ENCODE measurements around the gene SPZ1. TPM values are rescaled to one million over a fixed set of nuclear protein-coding genes. Genes with fewer than 3 reads are reported as not detected.

Gene SPZ1
- total and polyA plus RNA-seq, 2 of the 8 experiments (the other 6 are each of a cell fraction or from before 2014, with no cell fraction given), result not detected

DNA sequence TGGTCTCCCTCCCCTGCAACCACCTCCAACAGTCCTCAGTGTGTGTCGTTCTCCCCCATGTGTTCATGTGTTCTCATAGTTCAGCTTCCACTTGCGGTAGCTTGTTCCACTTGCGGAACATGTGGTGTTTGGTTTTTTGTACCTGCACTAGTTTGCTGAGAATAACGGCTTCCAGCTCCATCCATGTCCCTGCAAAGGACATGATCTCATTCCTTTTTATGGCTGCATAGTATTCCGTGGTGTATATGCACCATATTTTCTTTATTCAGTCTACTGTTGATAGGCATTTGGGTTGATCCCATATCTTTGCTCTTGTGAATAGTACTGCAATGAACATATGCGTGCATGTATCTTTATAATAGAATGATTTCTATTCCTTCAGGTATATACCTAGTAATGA lies 45.1 kb downstream of the SPZ1 start:
- H2BK120ac ChIP-seq (replicated peaks; ENCODE audit: low read depth, low read length), result no peak overlapping the region
- no peak overlapping the region for H3K9ac ChIP-seq (replicated peaks in 1 of 4; ENCODE audit: extremely low read depth in 1 of 4, low read depth in 3 of 4, low read length in 3 of 4)
- H2AFZ ChIP-seq (ENCODE audit: low read length), result no peak overlapping the region
- H3K4me2 ChIP-seq (ENCODE audit: insufficient read depth in 1 of 2, low read depth in 2 of 2, low read length in 2 of 2), result no peak overlapping the region
- H3K27me3 ChIP-seq (replicated peaks in 1 of 4; ENCODE audit: control insufficient read depth in 3 of 4, extremely low read depth in 1 of 4, insufficient read depth in 3 of 4, low read length in 3 of 4), result no peaks in the 10 kb centered on the region
- H4K20me1 ChIP-seq (replicated peaks in 1 of 2; ENCODE audit: control insufficient read depth in 1 of 2, insufficient read depth in 2 of 2, low read length in 2 of 2), result no peaks in the 10 kb centered on the region
- H3K18ac ChIP-seq (ENCODE audit: extremely low read depth, low read length), result no peak overlapping the region
- DNase-seq (ENCODE audit: low read depth in 1 of 2, low spot score in 2 of 2), result no peak
- H3K4ac ChIP-seq (replicated peaks; ENCODE audit: insufficient read length, low read depth, low read length), result no peak overlapping the region
- no peak overlapping the region for H2BK15ac ChIP-seq (ENCODE audit: low read length)
- no peak overlapping the region for H4K5ac ChIP-seq (ENCODE audit: insufficient read length, low read depth, low read length)
- no peak overlapping the region for H2BK12ac ChIP-seq (ENCODE audit: low read depth, low read length)
- H2AK5ac ChIP-seq (ENCODE audit: low read depth, low read length), result no peak overlapping the region
- no peaks in the 10 kb centered on the region for H3K4me1 ChIP-seq (replicated peaks in 1 of 4; ENCODE audit: control insufficient read depth in 3 of 4, insufficient read depth in 4 of 4, low read length in 3 of 4)
- no peak for FAIRE-seq
- H2BK5ac ChIP-seq (ENCODE audit: low read depth, low read length), result no peak overlapping the region
- H3K23ac ChIP-seq (ENCODE audit: insufficient read length), result no peak overlapping the region
- H3K79me2 ChIP-seq (ENCODE audit: control insufficient read depth in 1 of 2, insufficient read depth in 2 of 2, low read length in 2 of 2), result no peaks in the 10 kb centered on the region
- ChIA-PET CTCF (ENCODE audit: partially characterized antibody) (interaction anchor here (1.5 kb wide), 1 partner anchor 12 kb away, joined by 3 read pairs; no protein-coding TSS in a partner anchor), POLR2A (ENCODE audit: partially characterized antibody) (interaction anchor here (0.6 kb wide), 1 partner anchor 29 kb away, joined by 3 read pairs; no protein-coding TSS in a partner anchor)
- H3K4me3 ChIP-seq (ENCODE audit: extremely low read depth in 1 of 4, insufficient read depth in 2 of 4, low read depth in 3 of 4, low read length in 4 of 4), result no peak overlapping the region
- H3K36me3 ChIP-seq (ENCODE audit: control insufficient read depth in 2 of 4, insufficient read depth in 4 of 4, low read length in 3 of 4), result no peaks in the 10 kb centered on the region
- no peak overlapping the region for H2BK20ac ChIP-seq (ENCODE audit: low read length)
- H3K56ac ChIP-seq (replicated peaks; ENCODE audit: insufficient read length, low read depth, low read length), result no peak overlapping the region
- H3K79me1 ChIP-seq (ENCODE audit: low read depth, low read length), result no peaks in the 10 kb centered on the region
- H3K9me3 ChIP-seq (ENCODE audit: insufficient read depth in 2 of 2, low read depth in 1 of 2, low read length in 1 of 2), result no peaks in the 10 kb centered on the region
- WGBS, 2 experiments (ENCODE audit: extremely low coverage in 1 of 2, insufficient coverage in 1 of 2, insufficient read length in 1 of 2, insufficient replicate concordance in 2 of 2, low coverage in 1 of 2, low lambda C conversion rate in 2 of 2, missing lambda C conversion rate in 1 of 2), result 94% methylated on average over 6 of the region's 6 CpGs; no CpG with 5 or more reads in 1 of the 2 experiments
- no peak overlapping the region for H4K91ac ChIP-seq (replicated peaks; ENCODE audit: insufficient read length, low read length)
- H3K23me2 ChIP-seq (ENCODE audit: low read depth, low read length), result no peaks in the 10 kb centered on the region; the same call in 1 of the 2 replicates
- H4K8ac ChIP-seq (ENCODE audit: extremely low read depth, insufficient read depth, low read length), result no peak overlapping the region
- no peak overlapping the region for H3K27ac ChIP-seq (ENCODE audit: low read depth, low read length)
- no peak overlapping the region for H3K14ac ChIP-seq (ENCODE audit: insufficient read length)
- TF ChIP-seq RFX5 (IDR thresholded peaks at IDR 0.05; ENCODE audit: borderline replicate concordance, low read depth, low read length) (no peak), CHD1 (IDR thresholded peaks at IDR 0.05; ENCODE audit: low read depth, low read length) (no peak)
